Measurements from ENCODE around the gene THOC2. TPM values are rescaled to one million over a fixed set of nuclear protein-coding genes. Genes with fewer than 3 reads are reported as not detected.
"Not testable (repeated sequence)": the region's sequence is repeated elsewhere in the genome, so short reads cannot be mapped to it uniquely, and the experiment has no call there.

Gene THOC2
- total and polyA plus RNA-seq, 2 of the 8 experiments (the other 6 are each of a cell fraction or from before 2014, with no cell fraction given) = 32.7 to 68.8 TPM

GRCh38 chrX:123732670-123733363 is at the start of gene THOC2 (continued):
- TF ChIP-seq CTCF (IDR thresholded peaks at IDR 0.05; ENCODE audit: control extremely low read depth in 1 of 3, insufficient read depth in 1 of 3, low read depth in 1 of 3, low read length in 3 of 3) = peak in 2 of 3 experiments; percentile 16 to 18; a peak in 1 of 4 replicates
- TF ChIP-seq YY1 (IDR thresholded peaks at IDR 0.05; ENCODE audit: low read depth, low read length) = peak; percentile 89
- no peak for TF ChIP-seq CHD2 (IDR thresholded peaks at IDR 0.05; ENCODE audit: low read length)
- no peak for TF ChIP-seq BRCA1 (IDR thresholded peaks at IDR 0.05; ENCODE audit: low read depth, low read length)
- peak; percentile 79 for TF ChIP-seq TAF1 (IDR thresholded peaks at IDR 0.05; ENCODE audit: low read depth, low read length)
- TF ChIP-seq ATF3 (IDR thresholded peaks at IDR 0.05; ENCODE audit: insufficient read depth, low read depth, low read length) = no peak
- TF ChIP-seq CHD1 (IDR thresholded peaks at IDR 0.05; ENCODE audit: low read depth, low read length) = no peak
- TF ChIP-seq RNF2 (IDR thresholded peaks at IDR 0.05; ENCODE audit: borderline replicate concordance, low read depth, low read length, missing control alignments, poor library complexity, severe bottlenecking) = no peak
- TF ChIP-seq ASH2L (IDR thresholded peaks at IDR 0.05; ENCODE audit: low read length) = peak; percentile 74

- H3K79me1 ChIP-seq (ENCODE audit: low read depth, low read length); H3K4me2 ChIP-seq (ENCODE audit: insufficient read depth in 1 of 2, low read depth in 2 of 2, low read length in 2 of 2); H3K23me2 ChIP-seq (ENCODE audit: low read depth, low read length); H2BK20ac ChIP-seq (ENCODE audit: low read length); DNase-seq (ENCODE audit: low read depth in 1 of 2, low spot score in 2 of 2); H2BK5ac ChIP-seq (ENCODE audit: low read depth, low read length); H2BK12ac ChIP-seq (ENCODE audit: low read depth, low read length); H3K18ac ChIP-seq (ENCODE audit: extremely low read depth, low read length); H2AFZ ChIP-seq (ENCODE audit: low read length); H2BK120ac ChIP-seq (replicated peaks; ENCODE audit: low read depth, low read length); H3K27me3 ChIP-seq (replicated peaks in 1 of 4; ENCODE audit: control insufficient read depth in 3 of 4, extremely low read depth in 1 of 4, insufficient read depth in 3 of 4, low read length in 3 of 4); H3K27ac ChIP-seq (ENCODE audit: low read depth, low read length); H2BK15ac ChIP-seq (ENCODE audit: low read length); H3K4me3 ChIP-seq (ENCODE audit: extremely low read depth in 1 of 4, insufficient read depth in 2 of 4, low read depth in 3 of 4, low read length in 4 of 4); H3K4me1 ChIP-seq (replicated peaks in 1 of 4; ENCODE audit: control insufficient read depth in 3 of 4, insufficient read depth in 4 of 4, low read length in 3 of 4); H4K91ac ChIP-seq (replicated peaks; ENCODE audit: insufficient read length, low read length); H3K79me2 ChIP-seq (ENCODE audit: control insufficient read depth in 1 of 2, insufficient read depth in 2 of 2, low read length in 2 of 2); H4K8ac ChIP-seq (ENCODE audit: extremely low read depth, insufficient read depth, low read length); H3K14ac ChIP-seq (ENCODE audit: insufficient read length); H4K5ac ChIP-seq (ENCODE audit: insufficient read length, low read depth, low read length); FAIRE-seq; H3K9me3 ChIP-seq (ENCODE audit: insufficient read depth in 2 of 2, low read depth in 1 of 2, low read length in 1 of 2); H3K56ac ChIP-seq (replicated peaks; ENCODE audit: insufficient read length, low read depth, low read length); H4K20me1 ChIP-seq (replicated peaks in 1 of 2; ENCODE audit: control insufficient read depth in 1 of 2, insufficient read depth in 2 of 2, low read length in 2 of 2); H3K4ac ChIP-seq (replicated peaks; ENCODE audit: insufficient read length, low read depth, low read length); POLR2A ChIA-PET (ENCODE audit: partially characterized antibody); H3K9ac ChIP-seq (replicated peaks in 1 of 4; ENCODE audit: extremely low read depth in 1 of 4, low read depth in 3 of 4, low read length in 3 of 4); H3K23ac ChIP-seq (ENCODE audit: insufficient read length); H3K36me3 ChIP-seq (ENCODE audit: control insufficient read depth in 2 of 4, insufficient read depth in 4 of 4, low read length in 3 of 4); H2AK5ac ChIP-seq (ENCODE audit: low read depth, low read length): not testable (repeated sequence)
- WGBS, 2 experiments (ENCODE audit: extremely low coverage in 1 of 2, insufficient coverage in 1 of 2, insufficient read length in 1 of 2, insufficient replicate concordance in 2 of 2, low coverage in 1 of 2, low lambda C conversion rate in 2 of 2, missing lambda C conversion rate in 1 of 2) = 88% methylated on average over 4 of the region's 10 CpGs; no CpG with 5 or more reads in 1 of the 2 experiments
- CTCF ChIA-PET (ENCODE audit: partially characterized antibody) = interaction anchor here (1.1 kb wide), 1 partner anchor 24 kb away, joined by 3 read pairs; no protein-coding TSS in a partner anchor
Measured at GRCh38 chrX:123781786-123782185, 48.9 kb upstream of the THOC2 start.
